Activated CD4-positive, CD25-positive, alpha-beta regulatory T cell treated with anti-CD3 and anti-CD28 coated beads, Interleukin-2, amount 50 U/mL, for 24 hours (primary cell): Measurements from ENCODE around the gene DUSP6.
"Not testable (repeated sequence)": the region's sequence is repeated elsewhere in the genome, so short reads cannot be mapped to it uniquely, and the experiment has no call there.

Experiments used
- ATAC-seq, 2 donors: fragments of 150-1000 bp; cut with Tn5 transposase; one replicate each; pipeline ENCODE4 v1.10.0; 2021; ENCODE audit warnings: mild to moderate bottlenecking in 1 of 2, moderate library complexity in 1 of 2

DUSP6 gene

DNA sequence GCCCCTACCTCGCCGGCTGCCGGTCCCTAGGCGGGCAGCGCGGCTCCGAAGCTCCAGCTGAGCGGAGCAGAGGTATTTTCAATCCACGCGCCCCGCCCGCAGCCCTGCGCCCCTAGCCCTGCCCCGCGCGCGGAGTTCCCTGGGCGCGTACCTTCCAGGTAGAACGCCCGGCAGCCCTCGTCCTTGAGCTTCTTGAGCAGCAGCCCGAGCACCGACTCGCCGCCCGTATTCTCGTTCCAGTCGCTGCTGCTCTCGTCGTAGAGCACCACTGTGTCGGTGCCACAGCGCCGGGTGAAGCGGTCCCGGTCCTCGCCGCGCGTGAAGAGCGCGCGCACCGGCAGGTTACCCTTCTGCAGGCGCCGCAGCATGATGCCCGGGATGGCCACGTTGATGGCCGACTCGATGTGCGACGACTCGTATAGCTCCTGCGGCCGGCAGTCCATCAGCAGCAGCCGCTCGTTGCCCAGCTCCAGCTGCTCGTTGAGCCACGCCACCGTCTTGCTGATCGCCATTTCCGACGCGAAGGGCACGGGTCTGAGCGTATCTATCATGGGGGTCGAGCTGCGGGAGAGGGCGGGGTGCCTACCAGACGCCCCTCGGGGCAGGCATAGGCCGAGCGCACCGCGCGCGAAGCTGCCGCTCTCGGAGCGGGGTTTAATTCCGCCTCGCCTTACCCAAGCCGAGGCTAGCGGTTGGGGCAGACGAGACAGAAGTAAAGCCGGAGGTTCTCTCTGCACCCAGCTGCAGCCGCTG is 636 bp downstream of the DUSP6 start:
- ATAC-seq: peak; percentile 9 to 27

DNA sequence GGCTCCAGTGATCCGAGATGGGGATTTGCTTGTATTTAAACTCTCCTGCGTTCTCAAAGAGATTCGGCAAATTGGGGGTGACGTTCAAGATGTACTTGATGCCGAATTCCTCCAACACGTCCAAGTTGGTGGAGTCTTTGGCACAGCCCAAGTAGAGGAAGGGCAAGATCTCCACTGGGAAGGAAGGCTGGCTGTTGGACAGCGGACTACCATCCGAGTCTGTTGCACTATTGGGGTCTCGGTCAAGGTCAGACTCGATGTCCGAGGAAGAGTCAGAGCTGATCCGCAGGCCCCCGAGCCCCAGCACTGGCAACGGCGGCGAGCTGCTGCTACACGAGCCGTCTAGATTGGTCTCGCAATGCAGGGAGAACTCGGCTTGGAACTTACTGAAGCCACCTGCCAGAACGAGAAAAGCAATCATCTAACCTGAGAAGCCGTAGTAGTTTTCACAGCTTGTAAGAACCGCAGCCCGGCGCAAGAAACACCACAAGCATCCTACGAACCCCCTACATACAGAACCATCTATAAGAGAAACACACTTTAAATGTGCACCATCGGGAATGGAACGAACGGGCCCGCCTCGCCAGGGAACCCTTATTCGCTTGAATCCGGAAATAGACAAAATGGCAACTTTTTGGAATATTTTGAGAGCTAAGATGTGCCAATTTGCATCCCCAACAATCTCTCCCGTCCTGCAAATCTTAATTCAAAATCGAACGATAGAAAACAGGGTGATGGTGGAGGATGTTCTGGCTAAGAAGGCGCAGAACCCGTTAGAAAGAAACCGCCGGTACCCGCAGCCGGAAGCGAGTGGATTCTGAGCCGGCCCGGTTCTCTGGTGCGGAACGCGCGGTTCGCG is 1.4 kb downstream of the DUSP6 start:
- ATAC-seq: no peak

DNA sequence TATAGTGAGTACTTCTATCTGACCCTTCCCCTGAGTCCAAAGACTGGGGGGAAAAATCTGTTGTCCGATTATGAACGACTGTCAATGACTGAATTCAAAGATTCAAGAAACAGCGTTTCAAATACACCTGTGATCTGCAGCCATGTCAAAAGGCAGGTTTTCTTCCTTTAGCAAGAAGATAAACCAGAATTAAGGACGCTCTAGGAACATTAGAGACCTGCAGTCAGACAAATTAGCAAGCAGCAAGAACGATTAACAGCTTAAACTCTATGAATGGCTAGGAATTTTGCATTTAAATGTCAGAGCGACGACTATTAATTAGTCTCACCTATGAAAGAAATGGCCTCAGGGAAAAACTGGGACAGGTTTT is 2.1 kb downstream of the DUSP6 start:
- ATAC-seq: no peak

DNA sequence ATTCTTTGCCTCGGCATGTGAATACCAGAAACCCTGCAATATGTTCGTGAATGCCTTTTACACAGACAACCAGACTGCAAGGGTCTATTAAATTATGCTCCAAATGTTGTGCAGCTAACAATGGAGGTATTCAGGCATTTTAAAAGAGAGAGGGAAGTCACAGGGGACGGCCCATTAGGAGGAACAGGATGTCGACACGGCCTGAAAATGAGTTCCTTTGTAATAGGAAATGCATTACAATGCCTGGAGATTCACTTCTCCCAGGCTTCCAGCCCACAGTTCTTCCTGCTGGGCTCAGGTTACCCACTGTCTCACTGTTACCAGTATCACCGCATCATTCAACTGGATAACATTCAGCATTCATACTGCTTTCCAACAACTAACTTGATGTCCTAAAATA is 2.5 kb downstream of the DUSP6 start:
- no peak for ATAC-seq

DNA sequence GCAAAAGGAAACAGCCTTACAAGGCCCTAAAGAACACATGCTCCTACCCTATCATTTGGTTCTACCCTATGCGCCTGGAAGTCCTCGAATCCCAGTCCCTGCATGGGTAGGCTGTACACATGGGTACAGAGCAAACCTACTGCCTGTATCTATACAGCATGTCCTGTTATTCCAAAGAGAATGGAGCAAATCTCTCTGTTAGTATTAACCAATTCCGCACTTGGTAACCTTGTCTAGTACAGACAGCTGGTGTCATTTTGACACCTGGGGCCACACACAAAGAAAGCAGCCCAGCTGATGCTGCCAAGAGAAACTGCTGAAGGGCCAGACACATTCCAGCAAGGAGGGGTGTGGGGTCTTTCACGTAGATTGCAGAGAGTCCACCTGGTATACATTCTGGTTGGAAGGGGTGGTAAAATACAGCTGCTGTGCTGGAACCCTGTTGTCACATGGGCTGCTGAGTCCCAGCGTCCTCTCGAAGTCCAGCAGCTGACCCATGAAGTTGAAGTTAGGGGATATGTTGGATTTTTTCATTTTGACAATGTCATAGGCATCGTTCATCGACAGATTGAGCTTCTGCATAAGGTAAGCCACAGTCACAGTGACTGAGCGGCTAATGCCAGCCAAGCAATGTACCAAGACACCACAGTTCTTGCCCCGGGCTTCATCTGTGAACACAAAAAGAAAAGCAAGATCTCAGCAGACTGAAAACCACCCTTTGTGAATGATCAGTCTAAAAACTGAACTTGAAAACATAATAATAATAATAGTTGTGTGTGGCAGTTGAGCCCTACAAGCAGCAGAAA is 3.2 kb downstream of the DUSP6 start:
- no peak for ATAC-seq

DNA sequence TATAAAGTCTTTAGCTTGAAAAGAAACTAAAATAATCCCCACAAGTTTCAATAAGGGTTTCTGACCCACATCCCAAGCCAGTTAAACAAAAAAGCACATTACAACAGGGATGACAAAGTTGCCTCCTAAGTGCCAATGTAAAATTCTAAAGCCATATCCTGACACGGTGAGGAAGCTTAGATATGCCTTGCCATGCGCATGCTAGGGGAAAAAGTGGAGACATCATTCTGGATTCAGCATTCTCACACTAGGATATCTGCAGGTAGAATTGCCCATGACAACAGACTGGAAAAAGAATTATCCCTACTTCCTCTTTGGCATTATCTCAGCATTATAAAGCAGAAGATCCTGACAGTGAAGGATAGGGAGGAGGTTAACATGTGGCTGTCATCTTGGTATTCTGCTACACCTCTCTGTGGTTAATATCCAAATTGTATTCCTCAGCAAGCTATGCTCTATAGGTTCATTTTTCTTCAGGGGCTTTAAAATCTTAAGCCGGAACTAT is 4.9 kb downstream of the DUSP6 start:
- no peak for ATAC-seq

DNA sequence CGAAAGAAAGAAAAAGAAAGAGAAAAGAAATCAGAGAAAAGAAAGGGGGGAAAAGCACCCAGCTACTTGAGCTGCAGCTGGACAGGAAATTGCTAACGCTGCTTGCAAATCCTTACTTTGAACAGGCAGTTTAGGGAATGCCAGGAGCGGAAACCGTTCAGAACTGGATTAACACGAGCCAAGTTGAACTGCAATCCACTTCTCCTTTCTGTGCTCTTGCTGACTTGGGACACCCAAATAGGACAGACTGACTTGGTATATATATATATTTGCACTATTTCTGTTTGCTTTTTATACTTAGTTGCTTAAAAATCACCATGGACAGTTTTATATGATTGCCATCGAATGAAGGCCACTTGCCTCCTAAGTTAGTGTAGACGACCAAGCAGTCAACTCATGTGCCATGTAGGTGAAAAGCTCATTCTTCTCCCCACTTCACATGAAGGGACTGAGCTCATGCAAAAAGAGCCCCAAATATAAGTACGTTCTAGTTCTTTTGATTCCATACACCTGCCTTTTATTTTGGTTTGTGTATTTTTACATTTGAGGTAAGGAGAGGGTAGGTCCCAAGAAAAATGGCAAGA is 5.5 kb downstream of the DUSP6 start:
- no peak for ATAC-seq

DNA sequence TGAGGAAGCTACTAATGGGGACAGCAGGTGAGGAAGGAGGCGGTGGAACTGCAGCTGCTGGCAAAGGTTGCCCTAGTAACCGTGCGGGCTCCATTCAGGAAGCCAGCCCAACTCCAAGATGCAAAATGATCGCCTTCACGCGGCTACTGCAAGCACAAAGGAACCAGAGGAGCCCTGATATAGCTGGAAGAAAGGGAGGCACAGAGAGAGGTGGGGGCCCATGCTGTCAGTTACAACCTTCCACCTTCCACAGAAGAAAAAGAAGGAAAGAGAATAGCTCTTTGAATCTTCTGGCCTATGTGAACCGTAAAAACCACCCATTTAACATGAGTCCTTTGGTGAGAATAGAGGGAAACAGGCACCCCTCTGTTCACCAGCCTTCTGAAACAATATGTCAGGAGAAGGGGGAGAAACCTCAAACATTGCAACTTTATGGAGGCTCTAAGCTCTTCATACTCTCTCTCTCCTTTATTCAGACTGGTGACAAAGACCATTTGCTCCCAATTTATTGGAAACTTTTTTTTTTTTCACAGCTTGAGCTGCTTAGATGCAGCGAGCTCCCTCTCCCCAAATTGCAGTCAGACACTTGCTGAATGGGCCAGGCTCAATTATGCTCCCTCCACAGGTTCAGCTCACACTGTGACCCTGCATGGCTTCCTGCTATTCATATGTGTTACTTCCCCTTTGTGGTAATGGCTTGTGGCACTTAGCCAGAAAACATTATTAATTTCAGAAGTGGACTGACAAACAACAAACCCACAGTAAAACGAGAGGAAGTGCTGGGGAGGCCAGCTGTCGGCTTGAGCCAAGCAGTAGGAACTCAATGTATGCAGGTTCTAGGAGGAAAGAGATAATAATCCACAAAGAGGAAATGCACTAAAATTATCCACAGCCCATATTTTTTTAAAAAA is 6.2 kb downstream of the DUSP6 start:
- peak; percentile 61 to 73 for ATAC-seq

DNA sequence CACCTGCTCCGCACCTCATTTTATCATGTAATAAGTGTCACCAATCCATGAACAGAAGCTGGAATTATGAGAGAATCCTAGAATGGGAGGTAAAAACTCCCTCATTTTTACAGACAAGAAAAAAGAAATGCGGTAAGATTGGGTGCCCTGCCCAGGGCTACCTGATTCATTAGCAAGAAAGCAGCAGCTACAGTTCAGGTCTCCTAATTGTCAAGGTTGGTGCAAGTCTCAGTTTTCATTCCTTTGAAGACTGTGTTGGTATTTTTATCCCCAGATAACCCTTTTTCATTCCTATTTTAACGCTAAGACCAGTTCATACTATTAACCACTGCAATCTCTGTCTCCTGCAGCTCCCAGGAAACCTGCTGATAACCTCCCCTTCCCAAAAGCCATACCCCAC is 6.9 kb downstream of the DUSP6 start:
- ATAC-seq: no peak

DNA sequence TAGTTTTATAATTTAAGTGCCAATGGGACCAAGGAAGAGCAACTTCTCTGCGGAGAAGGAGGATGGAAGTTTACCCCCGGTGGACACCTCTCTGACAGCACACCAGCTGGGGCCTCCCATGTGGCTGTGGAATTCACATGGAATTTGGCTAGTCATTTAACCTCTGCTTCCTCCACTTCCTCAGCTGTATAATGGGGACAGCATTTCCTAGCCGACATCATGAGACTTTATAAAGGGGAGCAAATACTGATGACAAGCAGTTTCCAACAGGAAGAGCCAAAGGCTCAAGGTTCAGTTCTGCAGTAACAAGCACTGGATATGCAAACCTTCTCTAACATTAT is 7.5 kb downstream of the DUSP6 start:
- no peak for ATAC-seq

DNA sequence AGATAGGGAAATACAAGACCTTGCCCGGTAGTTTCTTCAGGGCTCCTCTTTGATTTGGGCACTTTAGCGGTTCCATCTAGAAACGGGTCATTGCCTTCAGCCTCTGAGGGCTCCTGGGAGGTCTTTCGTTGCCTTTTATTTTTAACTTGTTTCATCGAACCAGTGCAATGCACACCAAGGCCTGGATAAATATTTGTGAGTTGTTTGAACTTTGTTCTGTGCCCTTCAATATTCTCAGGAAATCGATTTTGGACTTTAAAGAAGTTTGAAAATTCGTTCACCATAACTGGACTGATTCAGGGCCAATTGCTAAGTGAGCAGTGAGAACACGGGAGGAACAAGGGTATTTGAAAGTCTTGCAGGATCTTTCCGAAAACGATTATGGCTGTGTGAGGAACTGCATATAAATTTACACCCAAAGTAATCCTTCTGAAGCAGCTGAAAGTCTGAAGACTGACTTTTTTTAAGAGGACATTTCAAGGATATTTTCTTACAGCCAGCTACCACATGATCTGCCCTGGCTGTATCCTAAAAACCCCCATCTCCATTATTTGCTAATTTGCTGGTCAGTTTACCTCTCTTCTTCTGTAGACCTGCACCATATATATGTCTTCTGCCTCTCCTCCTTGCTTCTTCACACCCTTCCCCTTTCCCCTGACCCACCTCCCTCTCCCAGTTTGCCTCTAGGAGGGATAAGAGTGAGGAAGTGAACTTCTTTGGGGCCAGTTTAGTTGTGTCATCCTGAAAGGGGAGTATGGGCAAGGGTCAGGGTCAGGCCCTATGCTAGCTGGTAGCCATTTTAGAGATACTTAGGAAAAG is 8.0 kb downstream of the DUSP6 start:
- no peak for ATAC-seq

DNA sequence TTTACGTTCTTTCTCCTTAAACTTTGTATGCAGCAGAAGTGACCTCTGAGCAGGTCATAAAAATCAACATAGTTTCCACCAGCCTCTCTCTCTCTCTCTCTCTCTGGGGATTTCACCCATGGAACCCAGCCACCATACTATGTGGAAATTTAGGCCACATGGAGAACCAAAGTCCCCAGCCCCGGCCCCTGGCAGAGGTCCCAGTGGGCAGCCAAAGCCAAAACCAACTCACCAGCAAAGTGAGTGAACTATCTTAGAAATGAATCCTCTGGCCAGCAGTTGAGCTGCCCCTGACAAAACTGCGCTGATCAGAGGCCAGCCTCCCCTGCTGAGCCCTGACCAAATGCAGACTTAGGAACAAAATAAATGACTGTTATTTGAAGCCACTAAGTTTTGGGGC is 9.2 kb downstream of the DUSP6 start:
- ATAC-seq: no peak

DNA sequence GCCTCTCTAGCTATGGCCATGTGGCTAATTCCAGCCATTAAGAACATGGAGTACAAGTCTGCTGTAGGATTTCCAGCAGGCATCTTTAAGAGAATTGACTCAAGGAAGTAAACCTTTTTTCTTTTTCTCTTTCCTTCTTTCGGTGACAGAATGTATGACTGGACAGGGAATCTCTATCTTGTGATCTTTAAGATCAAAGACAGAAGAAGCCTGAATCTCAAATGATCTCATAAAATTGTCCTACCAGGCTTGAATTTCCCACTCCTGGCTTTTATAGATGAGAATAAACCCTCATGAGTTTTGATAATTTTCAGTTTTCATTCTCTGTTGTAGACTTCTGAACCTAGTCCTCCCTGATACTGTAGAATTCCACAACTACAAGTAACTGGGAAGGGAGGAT is 11.4 kb downstream of the DUSP6 start:
- ATAC-seq: no peak

DNA sequence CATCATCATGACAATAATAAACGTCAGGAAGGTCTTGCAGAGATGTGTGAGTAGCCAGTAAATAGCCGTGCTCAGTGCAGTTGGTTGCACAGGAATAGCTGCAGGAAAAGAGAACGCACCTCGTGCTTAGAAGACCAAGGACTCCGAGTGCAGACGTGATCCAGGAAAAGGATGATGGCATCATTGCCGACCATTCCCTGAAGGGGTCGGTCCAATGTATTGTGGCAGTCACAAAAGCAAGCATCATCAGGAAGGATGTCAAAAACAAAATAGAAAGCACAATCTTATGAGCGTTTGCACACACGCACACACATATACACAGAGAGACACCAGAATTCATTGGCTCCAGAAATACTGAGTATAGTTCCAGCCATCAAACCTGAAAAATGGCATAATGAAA is 12.8 kb downstream of the DUSP6 start:
- no peak for ATAC-seq

DNA sequence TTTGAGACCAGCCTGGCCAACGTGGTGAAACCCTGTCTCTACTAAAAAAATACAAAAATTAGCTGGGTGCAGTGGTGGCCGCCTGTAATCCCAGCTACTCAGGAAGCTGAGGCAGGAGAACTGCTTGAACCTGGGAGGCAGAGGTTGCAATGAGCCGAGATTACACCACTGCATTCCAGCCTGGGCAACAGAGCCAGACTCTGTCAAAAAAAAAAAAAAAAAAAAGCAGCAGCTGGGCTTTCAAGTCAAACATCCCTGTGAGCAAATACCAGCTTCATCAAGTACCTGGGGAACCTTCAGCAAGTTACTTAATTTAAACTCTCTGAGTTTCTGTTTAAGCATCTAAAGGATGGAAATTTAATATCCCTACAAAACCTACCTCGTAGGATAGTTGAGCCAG is 15.2 kb downstream of the DUSP6 start:
- not testable (repeated sequence) for ATAC-seq

DNA sequence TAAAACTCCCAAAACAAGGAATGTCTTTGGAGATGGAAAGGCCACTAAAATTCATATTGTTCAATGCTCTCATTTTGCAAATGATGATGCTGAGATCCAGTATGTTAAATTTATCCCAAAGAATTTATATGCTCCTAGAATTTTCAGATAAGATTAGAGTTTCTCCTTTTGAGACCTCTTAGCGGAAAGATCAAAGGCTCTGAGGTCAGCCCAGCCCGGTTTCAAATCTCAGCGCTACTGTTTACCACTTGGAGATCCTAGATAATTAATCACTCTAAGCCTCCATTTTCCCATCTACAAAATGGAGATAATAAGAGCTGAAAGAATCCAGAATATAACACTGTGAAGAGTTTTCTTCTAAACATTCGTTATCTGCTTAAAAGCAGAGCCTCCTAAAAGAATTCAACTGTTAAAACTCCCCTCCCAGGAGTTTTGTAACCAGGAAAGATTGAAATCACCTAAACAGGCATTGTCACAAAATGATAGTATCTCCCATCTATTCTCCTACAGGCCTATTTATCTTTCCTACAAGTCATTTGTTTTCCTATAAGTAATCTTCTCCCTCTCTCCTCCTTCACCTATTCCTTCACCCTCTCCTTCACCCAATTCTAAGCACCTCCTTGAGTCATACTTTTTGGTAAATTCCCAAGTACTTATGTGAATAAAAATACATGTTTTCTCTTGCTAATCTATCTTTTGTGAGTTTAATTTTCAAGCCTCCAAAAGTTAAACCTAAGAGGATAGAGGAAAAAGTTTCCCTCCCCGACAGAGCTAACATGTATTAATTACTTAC is 16.7 kb downstream of the DUSP6 start:
- no peak for ATAC-seq

DNA sequence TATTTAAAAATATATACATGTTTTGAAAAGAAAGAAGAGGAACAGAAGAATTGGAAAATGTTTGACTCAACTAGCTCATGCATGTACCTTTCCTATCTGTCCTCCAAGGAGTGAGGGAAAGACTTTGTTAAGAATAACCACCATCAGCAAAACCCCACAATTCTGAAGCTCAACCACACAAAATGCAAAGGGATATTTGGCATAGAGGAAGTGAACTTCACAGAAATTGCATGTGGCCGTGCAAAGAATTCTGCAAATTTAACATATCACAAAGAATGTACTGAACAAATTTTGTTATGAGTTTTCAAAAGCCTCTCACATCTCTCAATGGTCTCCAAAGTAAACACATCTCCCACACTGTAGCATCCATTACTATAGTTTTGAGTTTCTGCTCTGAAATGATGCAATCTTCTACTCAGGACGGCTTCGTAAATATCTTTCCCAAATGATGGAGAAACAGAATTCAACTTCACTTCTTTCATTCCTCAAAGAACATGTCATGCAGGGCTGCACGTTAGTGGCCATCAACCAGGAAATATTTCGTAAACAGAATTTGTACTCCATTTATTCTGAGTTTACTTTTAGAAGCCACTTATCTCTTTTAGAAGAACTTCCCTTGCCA is 17.6 kb downstream of the DUSP6 start:
- ATAC-seq: no peak

DNA sequence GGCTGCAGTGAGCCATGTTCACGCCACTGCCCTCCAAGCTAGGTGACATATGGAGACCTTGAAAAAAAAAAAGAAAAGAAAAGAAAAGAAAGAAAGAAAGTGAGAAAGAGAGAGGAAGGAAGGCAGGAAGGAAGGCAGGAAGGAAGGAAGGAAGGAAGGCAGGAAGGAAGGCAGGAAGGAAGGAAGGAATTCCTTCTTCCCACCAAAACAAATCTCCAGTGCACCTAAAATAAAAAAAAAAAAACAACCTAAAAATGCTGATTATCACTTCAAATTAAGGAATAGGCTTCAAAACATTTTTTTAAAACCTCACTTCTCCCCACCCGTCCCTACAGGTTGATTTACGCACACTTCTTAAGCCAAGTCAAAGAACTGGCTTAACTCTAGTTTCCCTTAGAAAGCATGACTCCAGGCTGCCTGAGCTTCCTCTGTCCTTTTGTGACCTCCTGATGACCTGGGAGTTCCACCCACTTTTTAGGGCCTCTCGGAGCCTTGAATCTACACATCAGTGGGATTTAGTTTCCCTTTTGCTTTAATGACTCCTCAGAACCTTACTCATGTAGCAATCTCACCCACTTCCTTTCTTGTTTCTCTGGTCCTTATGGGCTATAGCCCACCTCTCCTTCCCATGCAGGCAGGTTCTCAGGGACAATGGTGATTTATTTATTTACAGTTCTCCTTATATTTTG is 18.6 kb downstream of the DUSP6 start:
- ATAC-seq: peak; percentile 80 to 92
